ENCODE data around the gene PRM1. TPM values are rescaled to one million over a fixed set of nuclear protein-coding genes. Genes with fewer than 3 reads are reported as not detected.

Gene PRM1
- total and polyA plus RNA-seq, 2 of the 13 experiments (the other 11 are each of a cell fraction or from before 2014, with no cell fraction given): not detected

DNA sequence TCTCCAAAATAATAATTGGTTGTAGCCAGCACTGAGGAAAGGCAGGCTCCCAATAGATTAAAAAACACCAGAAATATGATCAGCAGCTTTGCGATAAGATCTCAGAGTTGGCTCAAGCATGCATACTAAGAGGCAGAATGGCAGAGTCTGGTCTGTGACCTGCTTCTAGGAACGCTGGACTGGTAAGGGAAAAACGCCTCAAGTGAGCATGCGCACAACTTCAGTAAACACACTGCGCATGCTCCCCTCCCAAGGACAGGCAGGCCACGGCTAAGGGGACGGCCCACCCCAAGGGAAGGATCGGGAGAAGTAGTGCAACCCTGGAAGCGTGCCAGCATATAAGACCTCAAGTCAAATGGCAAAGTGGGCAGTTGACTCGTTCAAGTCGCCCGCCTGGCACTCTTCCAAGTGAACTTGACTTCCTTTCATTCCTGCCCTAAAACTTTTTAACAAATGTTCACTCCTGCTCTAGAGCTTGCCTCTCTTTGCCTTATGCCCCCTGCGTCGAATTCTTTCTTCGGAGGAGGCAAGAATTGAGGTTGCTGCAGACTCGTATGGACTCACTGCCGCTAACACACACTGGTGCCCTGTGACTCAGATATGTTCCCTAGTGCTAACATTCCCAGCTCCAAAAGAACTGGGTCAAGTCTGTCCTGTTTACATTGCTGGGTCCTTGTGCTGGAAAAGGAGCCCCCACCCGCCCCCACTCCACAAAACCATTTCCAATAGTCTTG, 22.4 kb upstream of the PRM1 start (continued):
- TF ChIP-seq, protein P1, sequence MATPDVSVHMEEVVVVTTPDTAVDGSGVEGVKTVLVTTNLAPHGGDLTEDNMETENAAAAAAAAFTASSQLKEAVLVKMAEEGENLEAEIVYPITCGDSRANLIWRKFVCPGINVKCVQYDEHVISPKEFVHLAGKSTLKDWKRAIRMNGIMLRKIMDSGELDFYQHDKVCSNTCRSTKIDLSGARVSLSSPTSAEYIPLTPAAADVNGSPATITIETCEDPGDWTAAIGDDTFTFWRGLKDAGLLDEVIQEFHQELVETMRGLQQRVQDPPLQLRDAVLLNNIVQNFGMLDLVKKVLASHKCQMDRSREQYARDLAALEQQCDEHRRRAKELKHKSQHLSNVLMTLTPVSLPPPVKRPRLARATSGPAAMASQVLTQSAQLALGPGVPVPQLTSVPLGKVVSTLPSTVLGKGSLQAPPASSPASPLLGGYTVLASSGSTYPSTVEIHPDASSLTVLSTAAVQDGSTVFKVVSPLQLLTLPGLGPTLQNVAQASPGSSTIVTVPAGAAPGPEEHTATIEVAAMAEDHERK (CRISPR knock-in tag; IDR thresholded peaks at IDR 0.05; ENCODE audit: low read depth): no peak
- TF ChIP-seq ZBTB38 (CRISPR knock-in tag; IDR thresholded peaks at IDR 0.05): peak; percentile 79
- TF ChIP-seq ZNF143 (CRISPR knock-in tag; IDR thresholded peaks at IDR 0.05): no peak
- TF ChIP-seq ZMYM4 (CRISPR knock-in tag; IDR thresholded peaks at IDR 0.05): no peak
- no peak for TF ChIP-seq JUND (CRISPR knock-in tag; IDR thresholded peaks at IDR 0.05)
- TF ChIP-seq, protein P2, sequence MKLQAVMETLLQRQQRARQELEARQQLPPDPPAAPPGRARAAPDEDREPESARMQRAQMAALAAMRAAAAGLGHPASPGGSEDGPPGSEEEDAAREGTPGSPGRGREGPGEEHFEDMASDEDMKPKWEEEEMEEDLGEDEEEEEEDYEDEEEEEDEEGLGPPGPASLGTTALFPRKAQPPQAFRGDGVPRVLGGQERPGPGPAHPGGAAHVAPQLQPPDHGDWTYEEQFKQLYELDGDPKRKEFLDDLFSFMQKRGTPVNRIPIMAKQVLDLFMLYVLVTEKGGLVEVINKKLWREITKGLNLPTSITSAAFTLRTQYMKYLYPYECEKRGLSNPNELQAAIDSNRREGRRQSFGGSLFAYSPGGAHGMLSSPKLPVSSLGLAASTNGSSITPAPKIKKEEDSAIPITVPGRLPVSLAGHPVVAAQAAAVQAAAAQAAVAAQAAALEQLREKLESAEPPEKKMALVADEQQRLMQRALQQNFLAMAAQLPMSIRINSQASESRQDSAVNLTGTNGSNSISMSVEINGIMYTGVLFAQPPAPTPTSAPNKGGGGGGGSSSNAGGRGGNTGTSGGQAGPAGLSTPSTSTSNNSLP (IDR thresholded peaks at IDR 0.05; ENCODE audit: low read depth, low read length): no peak
- no peak for TF ChIP-seq ZNF333 (CRISPR knock-in tag; IDR thresholded peaks at IDR 0.05; ENCODE audit: borderline replicate concordance)
- no peak for TF ChIP-seq ZBTB34 (CRISPR knock-in tag; IDR thresholded peaks at IDR 0.05)
- TF ChIP-seq ZNF383 (CRISPR knock-in tag; IDR thresholded peaks at IDR 0.05; ENCODE audit: borderline replicate concordance): no peak
- TF ChIP-seq, protein P3, sequence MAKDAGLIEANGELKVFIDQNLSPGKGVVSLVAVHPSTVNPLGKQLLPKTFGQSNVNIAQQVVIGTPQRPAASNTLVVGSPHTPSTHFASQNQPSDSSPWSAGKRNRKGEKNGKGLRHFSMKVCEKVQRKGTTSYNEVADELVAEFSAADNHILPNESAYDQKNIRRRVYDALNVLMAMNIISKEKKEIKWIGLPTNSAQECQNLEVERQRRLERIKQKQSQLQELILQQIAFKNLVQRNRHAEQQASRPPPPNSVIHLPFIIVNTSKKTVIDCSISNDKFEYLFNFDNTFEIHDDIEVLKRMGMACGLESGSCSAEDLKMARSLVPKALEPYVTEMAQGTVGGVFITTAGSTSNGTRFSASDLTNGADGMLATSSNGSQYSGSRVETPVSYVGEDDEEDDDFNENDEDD (CRISPR knock-in tag; IDR thresholded peaks at IDR 0.05; ENCODE audit: borderline replicate concordance): no peak
- TF ChIP-seq THRA (CRISPR knock-in tag; IDR thresholded peaks at IDR 0.05; ENCODE audit: borderline replicate concordance): no peak
- TF ChIP-seq PAX8 (CRISPR knock-in tag; IDR thresholded peaks at IDR 0.05; ENCODE audit: borderline replicate concordance): no peak
- no peak for TF ChIP-seq MBNL3 (CRISPR knock-in tag; conservative IDR thresholded peaks at IDR 0.05)
- TF ChIP-seq MYNN (CRISPR knock-in tag; IDR thresholded peaks at IDR 0.05; ENCODE audit: low read depth): 0 out of 2 replicates have a peak, but pooled peaks have one; percentile 30
- TF ChIP-seq NFRKB (IDR thresholded peaks at IDR 0.05): no peak
- TF ChIP-seq ZNF569 (CRISPR knock-in tag; IDR thresholded peaks at IDR 0.05; ENCODE audit: borderline replicate concordance): no peak
- TF ChIP-seq, protein P4, sequence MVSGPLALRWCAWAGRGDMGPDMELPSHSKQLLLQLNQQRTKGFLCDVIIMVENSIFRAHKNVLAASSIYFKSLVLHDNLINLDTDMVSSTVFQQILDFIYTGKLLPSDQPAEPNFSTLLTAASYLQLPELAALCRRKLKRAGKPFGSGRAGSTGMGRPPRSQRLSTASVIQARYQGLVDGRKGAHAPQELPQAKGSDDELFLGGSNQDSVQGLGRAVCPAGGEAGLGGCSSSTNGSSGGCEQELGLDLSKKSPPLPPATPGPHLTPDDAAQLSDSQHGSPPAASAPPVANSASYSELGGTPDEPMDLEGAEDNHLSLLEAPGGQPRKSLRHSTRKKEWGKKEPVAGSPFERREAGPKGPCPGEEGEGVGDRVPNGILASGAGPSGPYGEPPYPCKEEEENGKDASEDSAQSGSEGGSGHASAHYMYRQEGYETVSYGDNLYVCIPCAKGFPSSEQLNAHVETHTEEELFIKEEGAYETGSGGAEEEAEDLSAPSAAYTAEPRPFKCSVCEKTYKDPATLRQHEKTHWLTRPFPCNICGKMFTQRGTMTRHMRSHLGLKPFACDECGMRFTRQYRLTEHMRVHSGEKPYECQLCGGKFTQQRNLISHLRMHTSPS (CRISPR knock-in tag; IDR thresholded peaks at IDR 0.05; ENCODE audit: low read depth): peak; percentile 64; the same call in 1 of the 2 replicates
- no peak for TF ChIP-seq ZNF160 (CRISPR knock-in tag; IDR thresholded peaks at IDR 0.05)
- no peak for TF ChIP-seq XRCC5 (optimal IDR thresholded peaks at IDR 0.05; ENCODE audit: low read length)
- TF ChIP-seq GFI1 (CRISPR knock-in tag; IDR thresholded peaks at IDR 0.05; ENCODE audit: borderline replicate concordance): no peak
- no peak for TF ChIP-seq JUNB (CRISPR knock-in tag; IDR thresholded peaks at IDR 0.05; ENCODE audit: borderline replicate concordance)
